ENCODE data around the gene SPOCD1. TPM values are rescaled to one million over a fixed set of nuclear protein-coding genes. Genes with fewer than 3 reads are reported as not detected.

Gene SPOCD1
- not detected for total RNA-seq
- long read RNA-seq, result 0 reads

- peak; percentile 84 for ATAC-seq (ENCODE audit: poor library complexity)
- intact Hi-C loops (cut with DNase I), result no loop called here
Measured at GRCh38 chr1:31815752-31816500, at the start of gene SPOCD1. SPOCD1 (minus strand) TSS chr1:31816022; CDS start chr1:31815333, 689 bp downstream.

GRCh38 chr1:31862071-31862470 is 46.2 kb upstream of the SPOCD1 start:
- ATAC-seq (ENCODE audit: poor library complexity) (no peak), DNase-seq (no peak)
- intact Hi-C loops (cut with DNase I), result no loop called here

More at GRCh38 chr1:31815752-31816500, at the start of gene SPOCD1:
- DNase-seq, result peak; percentile 86

- DNase-seq, result no peak
- intact Hi-C loops (cut with DNase I), result no loop called here
- no peak for ATAC-seq (ENCODE audit: poor library complexity)
Measured at GRCh38 chr1:31861346-31861745, 45.5 kb upstream of the SPOCD1 start.

GRCh38 chr1:31860581-31860980 is 44.8 kb upstream of the SPOCD1 start:
- no peak for DNase-seq
- intact Hi-C loops (cut with DNase I), result no loop called here
- ATAC-seq (ENCODE audit: poor library complexity), result no peak

GRCh38 chr1:31859719-31860118 is 43.9 kb upstream of the SPOCD1 start:
- ATAC-seq (ENCODE audit: poor library complexity) (no peak), DNase-seq (no peak)
- intact Hi-C loops (cut with DNase I), result no loop called here

GRCh38 chr1:31859044-31859443 is 43.2 kb upstream of the SPOCD1 start:
- ATAC-seq (ENCODE audit: poor library complexity) (no peak), DNase-seq (no peak)
- intact Hi-C loops (cut with DNase I), result no loop called here

- no peak for ATAC-seq (ENCODE audit: poor library complexity)
- intact Hi-C loops (cut with DNase I), result no loop called here
- DNase-seq, result no peak
Measured at GRCh38 chr1:31857863-31858262, 42.0 kb upstream of the SPOCD1 start.

GRCh38 chr1:31856140-31856539 is 40.3 kb upstream of the SPOCD1 start:
- ATAC-seq (ENCODE audit: poor library complexity) (no peak), DNase-seq (no peak)
- intact Hi-C loops (cut with DNase I), result no loop called here

GRCh38 chr1:31855038-31855845 is 39.4 kb upstream of the SPOCD1 start:
- no peak for DNase-seq
- no peak for ATAC-seq (ENCODE audit: poor library complexity)
- intact Hi-C loops (cut with DNase I), result no loop called here

GRCh38 chr1:31849653-31850052 is 33.8 kb upstream of the SPOCD1 start:
- intact Hi-C loops (cut with DNase I), result no loop called here
- ATAC-seq (ENCODE audit: poor library complexity) (no peak), DNase-seq (no peak)

- intact Hi-C loops (cut with DNase I), result no loop called here
- ATAC-seq (ENCODE audit: poor library complexity), result no peak
- DNase-seq, result no peak
Measured at GRCh38 chr1:31848381-31848897, 32.6 kb upstream of the SPOCD1 start.

- intact Hi-C loops (cut with DNase I), result no loop called here
- ATAC-seq (ENCODE audit: poor library complexity), result no peak
- DNase-seq, result no peak
Measured at GRCh38 chr1:31846484-31846883, 30.7 kb upstream of the SPOCD1 start.

GRCh38 chr1:31843506-31843905 is 27.7 kb upstream of the SPOCD1 start:
- no peak for ATAC-seq (ENCODE audit: poor library complexity)

GRCh38 chr1:31839662-31840343 is 24.0 kb upstream of the SPOCD1 start:
- intact Hi-C loops (cut with DNase I), result no loop called here
- no peak for DNase-seq
- no peak for ATAC-seq (ENCODE audit: poor library complexity)

More at GRCh38 chr1:31843506-31843905, 27.7 kb upstream of the SPOCD1 start:
- intact Hi-C loops (cut with DNase I), result no loop called here
- no peak for DNase-seq

GRCh38 chr1:31837451-31838158 is 21.8 kb upstream of the SPOCD1 start:
- intact Hi-C loops (cut with DNase I), result no loop called here
- DNase-seq, result no peak

GRCh38 chr1:31836638-31837037 is 20.8 kb upstream of the SPOCD1 start:
- ATAC-seq (ENCODE audit: poor library complexity) (no peak), DNase-seq (no peak)
- intact Hi-C loops (cut with DNase I), result no loop called here

More at GRCh38 chr1:31837451-31838158, 21.8 kb upstream of the SPOCD1 start:
- no peak for ATAC-seq (ENCODE audit: poor library complexity)

GRCh38 chr1:31835415-31835814 is 19.6 kb upstream of the SPOCD1 start:
- DNase-seq, result no peak
- ATAC-seq (ENCODE audit: poor library complexity), result no peak
- intact Hi-C loops (cut with DNase I), result no loop called here

GRCh38 chr1:31834501-31834900 is 18.7 kb upstream of the SPOCD1 start:
- ATAC-seq (ENCODE audit: poor library complexity) (no peak), DNase-seq (no peak)
- intact Hi-C loops (cut with DNase I), result no loop called here
